IMR-90 (cell line): Measurements from ENCODE around the gene FMOD. TPM values are rescaled to one million over a fixed set of nuclear protein-coding genes. Genes with fewer than 3 reads are reported as not detected.

Experiments
- ATAC-seq: fragments of 200-7000 bp; cut with Tn5 transposase; 2 replicates; pipeline ENCODE4 v1.9.1; 2020; ENCODE audit warnings: low read depth, mild to moderate bottlenecking, moderate library complexity
- BruUV-seq: library from RNA; stranded (reverse); fragments of 400-500 nt; replicated peaks from 2 replicates; lab custom pipeline; 2021; lab: Mats Ljungman, UMichigan
- CTCF ChIA-PET: fragments of 300-600 bp; formaldehyde crosslinking; extraction: SDS; loops from one replicate; lab custom pipeline; 2021; ENCODE audit warnings: antibody characterized with exemption; lab: Yijun Ruan, JAX
- POLR2A ChIA-PET: fragments of 300-600 bp; sonication (Branson Sonifier 250); formaldehyde crosslinking; loops from one replicate; lab custom pipeline; 2022; ENCODE audit warnings: antibody characterized with exemption; ENCODE audit not compliant: unreplicated experiment; lab: Charles Lee
- DNase-seq: peaks from one replicate; pipeline ENCODE4 v3.0.0; 2013
- H2AFZ ChIP-seq: replicated peaks from 2 replicates; pipeline ENCODE3; 2013; ENCODE audit warnings: low read length, mild to moderate bottlenecking; ENCODE audit not compliant: poor library complexity
- H2AK5ac ChIP-seq: 2 replicates; pipeline ENCODE4 v1.6.1; 2013; ENCODE audit warnings: low read depth, low read length, inconsistent platforms
- H2AK9ac ChIP-seq: replicated peaks from 2 replicates; pipeline ENCODE3; 2013; ENCODE audit warnings: mild to moderate bottlenecking, low read depth, low read length, moderate library complexity; ENCODE audit not compliant: poor library complexity
- H2BK120ac ChIP-seq: 2 replicates; pipeline ENCODE4 v1.6.1; 2013; ENCODE audit warnings: low read depth, low read length, inconsistent platforms
- H2BK15ac ChIP-seq: 3 replicates; pipeline ENCODE4 v1.6.1; 2013; ENCODE audit warnings: low read depth, low read length, inconsistent platforms
- H2BK20ac ChIP-seq: 2 replicates; pipeline ENCODE4 v1.6.1; 2013; ENCODE audit warnings: low read depth, mild to moderate bottlenecking, inconsistent platforms, low read length, moderate library complexity
- H2BK5ac ChIP-seq: 2 replicates; pipeline ENCODE4 v1.6.1; 2013; ENCODE audit warnings: mild to moderate bottlenecking, low read depth, low read length, inconsistent platforms; ENCODE audit not compliant: poor library complexity, severe bottlenecking
- H3K14ac ChIP-seq: replicated peaks from 2 replicates; pipeline ENCODE4 v1.6.1; 2013; ENCODE audit warnings: low read depth, low read length, inconsistent platforms
- H3K18ac ChIP-seq: 2 replicates; pipeline ENCODE4 v1.6.1; 2013; ENCODE audit warnings: low read depth, low read length, control low read depth
- H3K23ac ChIP-seq: 2 replicates; pipeline ENCODE4 v1.6.1; 2013; ENCODE audit warnings: low read depth, low read length, inconsistent platforms
- H3K27ac ChIP-seq: 2 replicates; pipeline ENCODE4 v1.5.1; 2013; ENCODE audit warnings: mild to moderate bottlenecking, control low read depth, low read length; ENCODE audit not compliant: insufficient read depth
- H3K27me3 ChIP-seq: 2 replicates; pipeline ENCODE4 v1.6.1; 2013; ENCODE audit warnings: low read length; ENCODE audit not compliant: control insufficient read depth, insufficient read depth
- H3K36me3 ChIP-seq: 2 replicates; pipeline ENCODE4 v1.6.1; 2013; ENCODE audit warnings: low read length, mixed read lengths; ENCODE audit not compliant: control insufficient read depth, insufficient read depth
- H3K4ac ChIP-seq: 2 replicates; pipeline ENCODE4 v1.6.1; 2013; ENCODE audit warnings: low read depth, low read length, inconsistent platforms
- H3K4me1 ChIP-seq: 2 replicates; pipeline ENCODE4 v1.6.1; 2013; ENCODE audit warnings: low read length, mixed read lengths; ENCODE audit not compliant: control insufficient read depth, insufficient read depth
- H3K4me2 ChIP-seq: 2 replicates; pipeline ENCODE4 v1.6.1; 2013; ENCODE audit warnings: low read depth, mild to moderate bottlenecking, control low read depth, low read length, moderate library complexity
- H3K4me3 ChIP-seq: 2 replicates; pipeline ENCODE4 v1.5.1; 2013; ENCODE audit warnings: low read depth, mild to moderate bottlenecking, control low read depth, low read length, moderate library complexity; ENCODE audit not compliant: insufficient read depth
- H3K56ac ChIP-seq: 2 replicates; pipeline ENCODE4 v1.6.1; 2013; ENCODE audit warnings: low read length, inconsistent platforms; ENCODE audit not compliant: insufficient read depth; ENCODE audit errors: extremely low read depth
- H3K79me1 ChIP-seq, 2 experiments: 2 replicates each; pipeline ENCODE4 v1.6.1; 2013; ENCODE audit warnings: low read length in 2 of 2, inconsistent platforms in 1 of 2, low read depth in 1 of 2
- H3K9ac ChIP-seq: 2 replicates; pipeline ENCODE4 v1.6.1; 2013; ENCODE audit warnings: low read depth, low read length, control low read depth
- H3K9me1 ChIP-seq: 2 replicates; pipeline ENCODE4 v1.6.1; 2013; ENCODE audit warnings: low read length, inconsistent platforms; ENCODE audit not compliant: insufficient read depth
- H3K9me3 ChIP-seq: 2 replicates; pipeline ENCODE4 v1.6.1; 2013; ENCODE audit warnings: low read length; ENCODE audit not compliant: control insufficient read depth, insufficient read depth
- H4K20me1 ChIP-seq: 2 replicates; pipeline ENCODE4 v1.6.1; 2013; ENCODE audit warnings: low read length, inconsistent platforms; ENCODE audit not compliant: insufficient read depth
- H4K5ac ChIP-seq: 2 replicates; pipeline ENCODE4 v1.6.1; 2013; ENCODE audit warnings: mild to moderate bottlenecking, low read depth, low read length, control low read depth
- H4K8ac ChIP-seq, 2 experiments: 2 replicates each; pipeline ENCODE4 v1.6.1; 2013; ENCODE audit warnings: low read depth in 2 of 2, low read length in 2 of 2, control low read depth in 1 of 2, inconsistent platforms in 1 of 2
- H4K91ac ChIP-seq: 2 replicates; pipeline ENCODE4 v1.6.1; 2013; ENCODE audit warnings: low read depth, low read length, inconsistent platforms; ENCODE audit not compliant: insufficient read depth
- BHLHE40 ChIP-seq: fragments of 150-350 bp; IDR thresholded peaks from 2 replicates; pipeline ENCODE4 v1.6.1; 2016; ENCODE audit warnings: mild to moderate bottlenecking, low read depth, low read length
- CTCF ChIP-seq: conservative IDR thresholded peaks from 2 replicates; pipeline ENCODE4 v1.5.1; 2012; ENCODE audit warnings: mild to moderate bottlenecking, low read depth, low read length, improper control_type of control experiment
- RAD21 ChIP-seq: IDR thresholded peaks from 2 replicates; pipeline ENCODE4 v1.6.1; 2012; ENCODE audit warnings: low read length, improper control_type of control experiment
- RCOR1 ChIP-seq: IDR thresholded peaks from 2 replicates; pipeline ENCODE4 v1.6.1; 2012; ENCODE audit warnings: mild to moderate bottlenecking, low read length, improper control_type of control experiment; ENCODE audit not compliant: insufficient replicate concordance
- RFX5 ChIP-seq: IDR thresholded peaks from 2 replicates; pipeline ENCODE4 v1.8.0; 2012; ENCODE audit warnings: low read depth, mild to moderate bottlenecking, low read length, moderate library complexity
- WGBS, 2 experiments: methylation state at CpG; one replicate each; pipeline versions ENCODE4 v1.1.5 to v1.1.7; 2013; ENCODE audit warnings: missing lambda C conversion rate in 2 of 2; ENCODE audit not compliant: insufficient read length in 1 of 2; ENCODE audit errors: extremely low coverage in 2 of 2; 5-methylcytosine and 5-hydroxymethylcytosine counted together
- dilution Hi-C: fragments of 300-500 bp; cut with HindIII; formaldehyde crosslinking; loops from one replicate; pipeline ENCODE4 v1.14.3; 2018; ENCODE audit warnings: low sequenced_read_pairs; ENCODE audit not compliant: unreplicated experiment
- in situ Hi-C: fragments of 300-500 bp; cut with MboI; formaldehyde crosslinking; loops from 3 replicates; pipeline ENCODE4 v1.14.3; 2019; ENCODE audit warnings: low sequenced_read_pairs, inconsistent platforms, mixed read lengths
- intact Hi-C: fragments of 100-400 bp; cut with micrococcal nuclease; formaldehyde crosslinking; loops from 2 replicates; pipeline ENCODE4 v1.10.0; 2022
- polyA plus RNA-seq, 3 experiments: library from polyadenylated mRNA; depleted of rRNA; stranded (reverse); fragments of >200 nt; gene quantifications; 2 replicates each; pipeline ENCODE4 v1.2.3, GENCODE V29; 2012; ENCODE audit warnings: low replicate concordance in 1 of 3
- total RNA-seq: library from RNA; depleted of rRNA; stranded (reverse); fragments of >200 nt; gene quantifications from 2 replicates; pipeline ENCODE4 v1.2.3, GENCODE V29; 2012

FMOD gene
- total and polyA plus RNA-seq, 2 of the 4 experiments (the other 2 are of a cell fraction): 0.18 to 2.7 TPM

- Histone ChIP-seq H2BK120ac (no peak overlapping the region), H3K18ac (no peak overlapping the region), H3K27ac (no peak overlapping the region), H2BK15ac (no peak overlapping the region), H3K4me2 (no peak overlapping the region), H4K20me1 (no peaks in the 10 kb centered on the region), H3K14ac (no peak overlapping the region), H2BK20ac (no peak overlapping the region), H2AK9ac (no peak overlapping the region), H2AFZ (no peak overlapping the region), H4K5ac (no peak overlapping the region), H2AK5ac (no peak overlapping the region), H3K27me3 (peaks cover 32% of the 10 kb centered on the region), H3K4me3 (no peak overlapping the region), H3K79me1 (no peaks in the 10 kb centered on the region), H3K4ac (no peak overlapping the region), H4K91ac (no peak overlapping the region), H3K9me3 (no peaks in the 10 kb centered on the region), H3K4me1 (peaks cover 9% of the 10 kb centered on the region; the same call in 1 of the 2 replicates), H3K23ac (no peak overlapping the region), H4K8ac (no peak overlapping the region), H3K56ac (no peak overlapping the region), H3K36me3 (no peaks in the 10 kb centered on the region), H2BK5ac (no peak overlapping the region), H3K9me1 (peaks cover 4% of the 10 kb centered on the region; the same call in 1 of the 2 replicates), H3K9ac (no peak overlapping the region)
- DNase-seq (no peak), ATAC-seq (no peak)
- CTCF ChIA-PET: no interaction called here
- POLR2A ChIA-PET: no interaction called here
- in situ Hi-C loops (no loop called here), intact Hi-C loops (no loop called here), dilution Hi-C loops (no loop called here)
- TF ChIP-seq BHLHE40: no peak
- TF ChIP-seq RFX5: no peak
- TF ChIP-seq CTCF: no peak
- no peak for TF ChIP-seq RCOR1
- TF ChIP-seq RAD21: no peak
- no CpG with 5 or more reads among the region's 1 CpG for WGBS, 2 experiments
- BruUV-seq: no TSS peak
Measured at GRCh38 chr1:203382026-203382425, 31.1 kb upstream of the FMOD start.
